Thyroid gland (tissue), 4 donors: ENCODE results near the gene ACKR3. TPM values are rescaled to one million over a fixed set of nuclear protein-coding genes. Genes with fewer than 3 reads are reported as not detected.

Experiments
- DNase-seq, 2 donors: peaks; one replicate each; pipeline ENCODE4 v3.0.0-alpha.2; 2019
- H3K27ac ChIP-seq, 3 donors: fragments of 200-600 bp; sonication (generic); 1 replicate in 2 of 3; 2 replicates in 1 of 3; pipeline ENCODE4 v1.5.1; 2016 to 2019; ENCODE audit warnings: mild to moderate bottlenecking in 1 of 3, moderate library complexity in 1 of 3
- H3K27me3 ChIP-seq: fragments of 200-600 bp; sonication (generic); one replicate; pipeline ENCODE4 v1.5.1; 2019
- H3K36me3 ChIP-seq, 2 donors: fragments of 200-600 bp; sonication (generic); one replicate each; pipeline ENCODE4 v1.5.1; 2016 to 2019
- H3K4me1 ChIP-seq, 2 donors: fragments of 200-600 bp; sonication (generic); one replicate each; pipeline ENCODE4 v1.5.1; 2017 to 2019
- H3K4me3 ChIP-seq, 3 donors: fragments of 200-600 bp; sonication (generic); replicated peaks in 1 of 3; 1 replicate in 2 of 3; 2 replicates in 1 of 3; pipeline ENCODE4 v1.5.1; 2016; ENCODE audit warnings: mild to moderate bottlenecking in 1 of 3
- H3K9me3 ChIP-seq: fragments of 200-600 bp; sonication (generic); one replicate; pipeline ENCODE4 v1.5.1; 2017
- POLR2A ChIP-seq, 2 donors: fragments of 450-650 bp; IDR thresholded peaks; one replicate each; pipeline ENCODE4 v1.6.1; 2017; ENCODE audit warnings: antibody characterized with exemption in 2 of 2, mild to moderate bottlenecking in 2 of 2, moderate library complexity in 1 of 2
- WGBS, 2 donors: methylation state at CpG; one replicate each; pipeline ENCODE4 v1.1.5; 2017; 5-methylcytosine and 5-hydroxymethylcytosine counted together
- intact Hi-C: fragments of 100-400 bp; cut with DNase I; formaldehyde crosslinking; loops from one replicate; pipeline ENCODE4 v1.15.1; 2023
- total RNA-seq, 4 donors: library from RNA; depleted of rRNA; stranded (reverse); fragments of >200 nt; gene quantifications; one replicate each; pipeline ENCODE4 v1.2.3, GENCODE V29; 2016
- TF ChIP-seq, protein P1 (sequence below), 6 experiments: fragments of 200-600 bp in 3 of 6; fragments of 450-650 bp in 3 of 6; sonication (generic) in 3 of 6; IDR thresholded peaks; one replicate each; pipeline ENCODE4 v1.5.1; 2016 to 2019; ENCODE audit warnings: antibody characterized with exemption in 6 of 6, mild to moderate bottlenecking in 2 of 6, inconsistent platforms in 1 of 6, moderate library complexity in 1 of 6

Gene ACKR3
- total RNA-seq, 4 donors from 2014 or later: 32.2 to 68.5 (median 54.8) TPM

- no peak for DNase-seq
- Histone ChIP-seq H3K4me1 (no peaks in the 10 kb centered on the region), H3K27me3 (no peaks in the 10 kb centered on the region), H3K27ac (no peak overlapping the region), H3K4me3 (no peak overlapping the region), H3K36me3 (no peaks in the 10 kb centered on the region), H3K9me3 (no peaks in the 10 kb centered on the region)
- 63 to 83% methylated on average over 4 of the region's 4 CpGs for WGBS, 2 donors
- TF ChIP-seq, protein P1, sequence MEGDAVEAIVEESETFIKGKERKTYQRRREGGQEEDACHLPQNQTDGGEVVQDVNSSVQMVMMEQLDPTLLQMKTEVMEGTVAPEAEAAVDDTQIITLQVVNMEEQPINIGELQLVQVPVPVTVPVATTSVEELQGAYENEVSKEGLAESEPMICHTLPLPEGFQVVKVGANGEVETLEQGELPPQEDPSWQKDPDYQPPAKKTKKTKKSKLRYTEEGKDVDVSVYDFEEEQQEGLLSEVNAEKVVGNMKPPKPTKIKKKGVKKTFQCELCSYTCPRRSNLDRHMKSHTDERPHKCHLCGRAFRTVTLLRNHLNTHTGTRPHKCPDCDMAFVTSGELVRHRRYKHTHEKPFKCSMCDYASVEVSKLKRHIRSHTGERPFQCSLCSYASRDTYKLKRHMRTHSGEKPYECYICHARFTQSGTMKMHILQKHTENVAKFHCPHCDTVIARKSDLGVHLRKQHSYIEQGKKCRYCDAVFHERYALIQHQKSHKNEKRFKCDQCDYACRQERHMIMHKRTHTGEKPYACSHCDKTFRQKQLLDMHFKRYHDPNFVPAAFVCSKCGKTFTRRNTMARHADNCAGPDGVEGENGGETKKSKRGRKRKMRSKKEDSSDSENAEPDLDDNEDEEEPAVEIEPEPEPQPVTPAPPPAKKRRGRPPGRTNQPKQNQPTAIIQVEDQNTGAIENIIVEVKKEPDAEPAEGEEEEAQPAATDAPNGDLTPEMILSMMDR (IDR thresholded peaks at IDR 0.05): no peak
- TF ChIP-seq POLR2A (IDR thresholded peaks at IDR 0.05): no peak
- intact Hi-C loops: no loop called here
Observed at GRCh38 chr2:236533343-236533742, 36.3 kb upstream of the ACKR3 start.

DNA sequence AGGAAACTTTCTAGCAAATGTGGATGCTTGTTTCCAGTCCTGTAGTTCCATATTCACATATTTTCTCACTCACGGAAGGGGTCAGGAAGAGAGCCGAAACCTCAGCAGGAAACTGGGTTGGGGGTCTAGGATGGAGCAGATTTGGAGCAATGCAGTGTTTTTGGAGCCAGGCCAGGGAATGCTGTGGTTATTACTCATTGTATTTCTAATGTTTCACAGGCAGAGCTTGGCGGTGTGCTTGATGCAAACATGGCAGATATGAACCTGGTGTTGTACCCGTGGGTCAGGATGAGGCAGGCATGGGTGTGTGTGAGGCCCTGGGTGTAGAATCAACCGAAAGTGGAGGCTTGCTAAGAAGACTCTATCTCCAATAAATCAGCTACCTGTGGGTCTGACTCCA lies 34.6 kb upstream of the ACKR3 start:
- Histone ChIP-seq H3K4me1 (no peaks in the 10 kb centered on the region), H3K27ac (no peak overlapping the region), H3K4me3 (no peak overlapping the region), H3K9me3 (no peaks in the 10 kb centered on the region), H3K27me3 (no peaks in the 10 kb centered on the region), H3K36me3 (no peaks in the 10 kb centered on the region)
- TF ChIP-seq, protein P1 (IDR thresholded peaks at IDR 0.05): no peak
- TF ChIP-seq POLR2A (IDR thresholded peaks at IDR 0.05): no peak
- intact Hi-C loops: no loop called here
- whole genome bisulfite sequencing, 2 donors: 61 to 82% methylated on average over 5 of the region's 5 CpGs
- DNase-seq: no peak

DNA sequence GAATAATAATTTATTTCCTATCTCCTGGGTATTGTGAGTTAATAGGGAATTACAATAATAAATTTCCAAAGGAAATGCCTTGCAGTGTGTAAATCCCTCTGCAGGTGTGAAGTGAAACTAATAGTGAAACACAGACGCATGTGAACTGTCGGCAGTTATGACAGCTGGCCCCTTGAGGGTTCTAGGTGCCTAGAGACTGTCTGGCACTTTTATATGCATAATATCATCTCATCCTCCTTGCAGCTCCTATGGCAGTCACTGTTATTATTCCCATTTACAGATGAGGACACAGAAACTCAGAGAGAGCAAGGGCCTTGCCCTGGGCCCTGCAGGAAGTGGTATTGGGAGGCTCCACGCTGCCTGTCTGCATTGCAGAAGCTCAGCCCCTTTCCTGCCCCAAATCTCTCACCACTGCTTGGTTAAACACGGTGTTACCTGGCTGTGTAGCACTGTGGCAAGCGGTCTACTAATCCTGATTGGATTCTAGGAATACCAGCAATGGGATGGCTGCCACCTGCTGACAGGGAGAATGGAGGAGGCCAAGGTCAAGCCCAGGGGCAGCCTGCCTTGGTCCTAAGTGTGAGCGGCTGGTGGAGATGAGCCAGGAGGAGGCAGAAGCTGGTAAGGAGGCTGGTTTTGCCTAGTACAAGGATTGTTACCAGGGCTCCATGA lies 32.8 kb upstream of the ACKR3 start:
- H3K4me3 ChIP-seq: no peak overlapping the region
- 73 to 81% methylated on average over 6 of the region's 6 CpGs for WGBS, 2 donors
- no peaks in the 10 kb centered on the region for H3K27me3 ChIP-seq
- TF ChIP-seq, protein P1 (IDR thresholded peaks at IDR 0.05): no peak
- no peak for TF ChIP-seq POLR2A (IDR thresholded peaks at IDR 0.05)
- no peaks in the 10 kb centered on the region for H3K9me3 ChIP-seq
- intact Hi-C loops: no loop called here
- no peak overlapping the region for H3K27ac ChIP-seq
- DNase-seq: no peak
- no peaks in the 10 kb centered on the region for H3K4me1 ChIP-seq
- no peaks in the 10 kb centered on the region for H3K36me3 ChIP-seq

DNA sequence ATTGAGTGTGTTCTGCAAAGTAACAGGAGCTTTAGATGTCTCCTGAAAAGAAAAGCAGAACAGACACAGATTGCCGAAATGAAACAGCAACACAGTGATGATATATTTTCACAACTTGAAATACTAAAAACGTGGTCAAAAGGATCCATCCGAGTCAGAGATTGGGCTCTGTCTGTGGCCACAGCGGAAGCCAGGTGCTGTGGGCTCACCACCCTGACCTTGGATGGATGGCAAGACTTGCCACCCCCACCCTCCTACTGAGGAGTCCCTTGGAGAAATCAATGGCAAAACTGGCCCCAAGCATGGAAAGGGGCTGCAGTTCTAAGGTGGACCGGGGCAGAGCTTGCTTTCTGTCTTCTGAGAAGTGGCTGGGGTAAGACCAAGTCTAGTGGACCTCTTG lies 31.4 kb upstream of the ACKR3 start:
- Histone ChIP-seq H3K4me1 (no peaks in the 10 kb centered on the region), H3K27ac (no peak overlapping the region), H3K27me3 (no peaks in the 10 kb centered on the region), H3K9me3 (no peaks in the 10 kb centered on the region), H3K36me3 (no peaks in the 10 kb centered on the region), H3K4me3 (no peak overlapping the region)
- no peak for DNase-seq
- 73 to 82% methylated on average over 5 of the region's 5 CpGs for WGBS, 2 donors
- intact Hi-C loops: no loop called here
- TF ChIP-seq POLR2A (IDR thresholded peaks at IDR 0.05): no peak
- TF ChIP-seq, protein P1 (IDR thresholded peaks at IDR 0.05): no peak

- intact Hi-C loops: no loop called here
- Histone ChIP-seq H3K9me3 (no peaks in the 10 kb centered on the region), H3K36me3 (no peaks in the 10 kb centered on the region), H3K27ac (no peak overlapping the region), H3K4me1 (no peaks in the 10 kb centered on the region), H3K4me3 (no peak overlapping the region), H3K27me3 (no peaks in the 10 kb centered on the region)
- WGBS, 2 donors: 87 to 89% methylated on average over 4 of the region's 4 CpGs
- no peak for TF ChIP-seq POLR2A (IDR thresholded peaks at IDR 0.05)
- TF ChIP-seq, protein P1 (IDR thresholded peaks at IDR 0.05): no peak
- no peak for DNase-seq
Observed at GRCh38 chr2:236541008-236541562, 28.5 kb upstream of the ACKR3 start.
